GM10266 (cell line): ENCODE data around the gene USH2A.
"Not testable (repeated sequence)": the region's sequence is repeated elsewhere in the genome, so short reads cannot be mapped to it uniquely, and the experiment has no call there.

ENCODE experiments used
- DNase-seq: peaks from one replicate; pipeline ENCODE4 v3.0.0; 2012; ENCODE audit errors: extremely low spot score
- CTCF ChIP-seq: IDR thresholded peaks from 2 replicates; pipeline ENCODE4 v1.5.1; 2012; ENCODE audit warnings: mild to moderate bottlenecking, low read depth; ENCODE audit not compliant: control insufficient read depth, insufficient read depth; ENCODE audit errors: missing control alignments

The USH2A gene

GRCh38 chr1:216020743-216021345, 402.4 kb downstream of the USH2A start:
- DNase-seq, result no peak
- no peak for TF ChIP-seq CTCF

GRCh38 chr1:216015116-216015515, 408.1 kb downstream of the USH2A start:
- DNase-seq, result no peak
- TF ChIP-seq CTCF, result no peak

GRCh38 chr1:216014086-216014485, 409.2 kb downstream of the USH2A start:
- DNase-seq, result no peak
- TF ChIP-seq CTCF, result no peak

GRCh38 chr1:216009456-216009855, 413.8 kb downstream of the USH2A start:
- not testable (repeated sequence) for DNase-seq

GRCh38 chr1:216005916-216006315, 417.3 kb downstream of the USH2A start:
- TF ChIP-seq CTCF, result no peak
- DNase-seq, result peak; percentile 7

GRCh38 chr1:215992620-215993019, 430.6 kb downstream of the USH2A start:
- DNase-seq, result no peak
- peak; percentile 19 for TF ChIP-seq CTCF

- no peak for DNase-seq
- TF ChIP-seq CTCF, result no peak
These were observed 436.0 kb downstream of the USH2A start for GRCh38 chr1:215987092-215987875.
